Esophagus muscularis mucosa (tissue), 4 donors: ENCODE data around the gene ZNF41. TPM values are rescaled to one million over a fixed set of nuclear protein-coding genes. Genes with fewer than 3 reads are reported as not detected.
A peak's percentile ranks its signal among the peaks of the same experiment; 100 is the strongest.

ENCODE experiments used
- DNase-seq: peaks from one replicate; pipeline ENCODE4 v3.0.0-alpha.2; 2017; ENCODE audit errors: extremely low spot score
- H3K27ac ChIP-seq, 4 donors: fragments of 200-600 bp; sonication (generic); replicated peaks in 1 of 4; 1 replicate in 3 of 4; 2 replicates in 1 of 4; pipeline ENCODE4 v1.5.1; 2016 to 2019; ENCODE audit warnings: mild to moderate bottlenecking in 1 of 4
- H3K27me3 ChIP-seq, 4 donors: fragments of 200-600 bp; sonication (generic); one replicate each; pipeline versions ENCODE4 v1.5.1 to v1.6.0; 2016 to 2019
- H3K36me3 ChIP-seq, 4 donors: fragments of 200-600 bp; sonication (generic); one replicate each; pipeline ENCODE4 v1.5.1; 2016 to 2019
- H3K4me1 ChIP-seq, 4 donors: fragments of 200-600 bp; sonication (generic); one replicate each; pipeline ENCODE4 v1.5.1; 2016 to 2019
- H3K4me3 ChIP-seq, 4 donors: fragments of 200-600 bp; sonication (generic); 1 replicate in 2 of 4; 2 replicates in 2 of 4; pipeline ENCODE4 v1.5.1; 2016 to 2019; ENCODE audit warnings: mild to moderate bottlenecking in 4 of 4, moderate library complexity in 1 of 4
- H3K9me3 ChIP-seq, 4 donors: fragments of 200-600 bp; sonication (generic); 1 replicate in 3 of 4; 2 replicates in 1 of 4; pipeline ENCODE4 v1.5.1; 2016 to 2019
- EP300 ChIP-seq: sonication (generic); formaldehyde crosslinking; IDR thresholded peaks from one replicate; pipeline ENCODE4 v1.6.1; 2017; ENCODE audit warnings: antibody characterized with exemption
- POLR2A ChIP-seq: fragments of 450-650 bp; IDR thresholded peaks from one replicate; pipeline ENCODE4 v1.6.1; 2017; ENCODE audit warnings: antibody characterized with exemption, moderate library complexity, mild to moderate bottlenecking, low read depth
- POLR2AphosphoS5 ChIP-seq, 2 donors: sonication (generic); formaldehyde crosslinking; IDR thresholded peaks; one replicate each; pipeline ENCODE4 v1.6.1; 2017; ENCODE audit warnings: antibody characterized with exemption in 2 of 2
- WGBS: methylation state at CpG from one replicate; pipeline ENCODE4 v1.1.5; 2018; 5-methylcytosine and 5-hydroxymethylcytosine counted together
- intact Hi-C: fragments of 100-400 bp; cut with DNase I; formaldehyde crosslinking; loops from one replicate; pipeline ENCODE4 v1.15.1; 2023
- total RNA-seq, 4 donors: library from RNA; depleted of rRNA; stranded (reverse); fragments of >200 nt; gene quantifications; one replicate each; pipeline versions ENCODE4 v1.1.0 to v1.2.1, GENCODE V29; 2016
- TF ChIP-seq, protein P1 (sequence below), 3 experiments: fragments of 200-600 bp in 2 of 3; fragments of 450-650 bp in 1 of 3; sonication (generic) in 2 of 3; IDR thresholded peaks; one replicate each; pipeline ENCODE4 v1.5.1; 2017 to 2019; ENCODE audit warnings: antibody characterized with exemption in 3 of 3, mild to moderate bottlenecking in 2 of 3, moderate library complexity in 1 of 3

Gene ZNF41
- total RNA-seq, 4 donors from 2014 or later: 7.5 to 9.0 (median 7.6) TPM

DNA sequence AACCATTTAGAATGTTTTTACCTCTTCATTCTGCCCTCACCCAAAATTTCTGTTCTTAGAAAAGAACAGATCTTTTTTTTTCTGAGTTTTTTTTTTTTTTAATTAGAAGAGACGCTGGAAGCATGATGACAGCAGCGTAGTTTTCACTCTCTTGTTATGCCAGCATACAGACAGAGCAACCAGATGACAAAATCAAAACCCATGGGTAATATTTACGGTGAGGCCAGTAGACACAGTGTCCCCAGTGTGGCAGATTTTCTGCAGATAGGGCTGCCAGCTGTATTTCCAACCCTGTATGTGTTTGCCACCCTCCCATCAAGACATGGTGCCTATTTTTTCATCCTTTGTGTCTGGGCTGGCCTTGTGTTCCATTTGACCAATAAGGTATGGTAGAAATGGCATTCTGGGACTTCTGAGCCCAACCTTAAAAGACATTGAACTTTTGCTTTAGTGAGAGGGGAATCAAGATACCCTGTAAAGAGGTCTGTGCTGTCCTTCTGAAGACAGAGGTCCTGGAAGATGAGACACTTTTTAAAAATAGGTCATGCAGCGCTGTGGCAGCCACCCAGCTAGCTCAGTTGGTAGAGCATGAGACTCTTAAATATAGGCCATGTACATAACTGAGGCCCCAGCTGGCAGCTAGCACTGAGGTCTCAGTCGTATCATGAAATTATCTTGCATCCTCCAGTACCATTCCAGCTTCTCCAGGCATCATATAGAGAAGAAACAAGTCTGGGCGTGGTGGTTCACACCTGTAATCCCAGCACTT, 6.7 kb upstream of the ZNF41 start:
- Histone ChIP-seq H3K36me3 (no peaks in the 10 kb centered on the region), H3K27ac (no peak overlapping the region), H3K4me1 (peaks cover 0 to 9% (median under 1%) of the 10 kb centered on the region in 4 donors), H3K4me3 (no peak overlapping the region), H3K9me3 (peaks cover 0 to 5% (median 0%) of the 10 kb centered on the region in 4 donors), H3K27me3 (no peaks in the 10 kb centered on the region)
- intact Hi-C loops: no loop called here
- DNase-seq: no peak
- WGBS: 88% methylated on average over 6 of the region's 6 CpGs
- TF ChIP-seq POLR2AphosphoS5 (IDR thresholded peaks at IDR 0.05) (no peak), EP300 (no peak), POLR2A (no peak)
- TF ChIP-seq, protein P1, sequence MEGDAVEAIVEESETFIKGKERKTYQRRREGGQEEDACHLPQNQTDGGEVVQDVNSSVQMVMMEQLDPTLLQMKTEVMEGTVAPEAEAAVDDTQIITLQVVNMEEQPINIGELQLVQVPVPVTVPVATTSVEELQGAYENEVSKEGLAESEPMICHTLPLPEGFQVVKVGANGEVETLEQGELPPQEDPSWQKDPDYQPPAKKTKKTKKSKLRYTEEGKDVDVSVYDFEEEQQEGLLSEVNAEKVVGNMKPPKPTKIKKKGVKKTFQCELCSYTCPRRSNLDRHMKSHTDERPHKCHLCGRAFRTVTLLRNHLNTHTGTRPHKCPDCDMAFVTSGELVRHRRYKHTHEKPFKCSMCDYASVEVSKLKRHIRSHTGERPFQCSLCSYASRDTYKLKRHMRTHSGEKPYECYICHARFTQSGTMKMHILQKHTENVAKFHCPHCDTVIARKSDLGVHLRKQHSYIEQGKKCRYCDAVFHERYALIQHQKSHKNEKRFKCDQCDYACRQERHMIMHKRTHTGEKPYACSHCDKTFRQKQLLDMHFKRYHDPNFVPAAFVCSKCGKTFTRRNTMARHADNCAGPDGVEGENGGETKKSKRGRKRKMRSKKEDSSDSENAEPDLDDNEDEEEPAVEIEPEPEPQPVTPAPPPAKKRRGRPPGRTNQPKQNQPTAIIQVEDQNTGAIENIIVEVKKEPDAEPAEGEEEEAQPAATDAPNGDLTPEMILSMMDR (IDR thresholded peaks at IDR 0.05): no peak

DNA sequence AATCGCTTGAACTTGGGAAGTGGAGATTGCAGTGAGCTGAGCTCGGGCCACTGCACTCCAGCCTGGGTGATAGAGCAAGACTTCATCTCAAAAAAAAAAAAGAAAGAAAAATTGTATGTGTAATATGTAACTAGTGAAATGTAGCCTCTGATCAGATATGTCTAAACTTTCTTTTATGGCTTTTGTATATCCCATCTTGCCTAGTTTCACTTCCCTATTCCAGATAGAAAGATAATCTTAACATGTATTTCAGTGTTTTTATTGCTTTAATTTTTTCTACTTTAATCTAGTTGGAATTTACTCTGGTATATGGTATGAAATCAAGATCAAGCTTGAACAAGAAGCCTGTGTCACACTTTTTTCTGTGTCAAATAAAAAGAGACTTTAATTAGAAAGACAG, 1.9 kb upstream of the ZNF41 start:
- Histone ChIP-seq H3K36me3 (no peaks in the 10 kb centered on the region), H3K4me1 (peaks cover 0 to 22% (median 13%) of the 10 kb centered on the region in 4 donors), H3K9me3 (peaks cover 0 to 8% (median 0%) of the 10 kb centered on the region in 4 donors), H3K4me3 (no peak overlapping the region), H3K27me3 (no peaks in the 10 kb centered on the region), H3K27ac (no peak overlapping the region)
- no peak for DNase-seq
- WGBS: 69% methylated on average over 2 of the region's 2 CpGs
- intact Hi-C loops: loop anchor here (5.0 kb wide), 1 partner anchor 37 kb away; no protein-coding TSS in a partner anchor
- TF ChIP-seq EP300 (no peak), POLR2A (no peak), POLR2AphosphoS5 (IDR thresholded peaks at IDR 0.05) (no peak)
- TF ChIP-seq, protein P1 (IDR thresholded peaks at IDR 0.05): no peak

DNA sequence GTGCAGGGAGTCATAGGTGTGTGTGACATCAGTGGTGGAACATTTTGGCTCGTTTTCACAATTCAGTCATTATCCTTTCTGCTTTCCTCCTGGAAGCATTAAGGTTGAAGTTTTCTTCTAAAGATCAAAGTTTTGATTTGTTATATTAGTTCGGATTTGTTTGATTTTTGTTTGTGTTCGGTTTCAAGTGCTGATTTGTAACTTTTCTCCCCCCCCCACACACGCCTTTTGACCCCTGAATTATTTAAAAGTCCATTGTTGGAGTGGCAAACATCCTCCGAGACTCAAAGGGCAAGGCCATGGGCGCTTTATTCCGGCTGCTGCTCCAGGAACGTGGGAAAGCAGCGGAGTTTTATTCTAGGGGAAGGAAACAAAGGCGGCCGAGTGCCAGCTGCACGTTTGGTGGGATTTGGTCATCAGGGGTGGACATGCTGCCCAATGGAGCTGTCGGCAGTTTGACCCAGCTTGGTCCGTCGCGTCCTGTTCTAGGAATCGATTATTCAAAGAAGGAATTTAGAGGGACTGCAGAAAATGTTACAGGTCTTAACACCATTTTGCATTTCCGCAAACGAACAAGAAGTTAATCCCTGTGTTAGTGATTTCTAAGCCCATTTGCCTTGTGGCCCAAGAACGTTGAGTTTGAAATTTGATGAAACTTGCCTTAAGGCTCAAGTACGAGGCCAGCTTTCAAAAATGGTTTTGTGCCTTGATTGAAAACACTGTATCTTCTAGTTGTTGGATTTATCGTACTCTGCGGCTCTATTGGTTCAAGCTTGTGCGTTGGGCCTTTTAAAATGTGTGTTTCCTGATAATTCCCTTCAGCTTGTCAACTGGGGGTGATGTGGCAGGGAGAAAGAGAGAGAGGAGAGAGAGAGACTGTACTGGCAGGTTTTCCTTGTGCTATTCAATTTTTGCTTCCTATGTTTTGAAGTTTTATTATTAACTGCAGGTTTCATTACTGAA, 565 bp upstream of the ZNF41 start:
- Histone ChIP-seq H3K4me3 (peak overlapping the region; percentile 71 to 88 (median 80)), H3K9me3 (peaks cover 0 to 8% (median 0%) of the 10 kb centered on the region in 4 donors), H3K27ac (peak overlapping the region; percentile 92 to 98 (median 95)), H3K27me3 (no peaks in the 10 kb centered on the region), H3K36me3 (no peaks in the 10 kb centered on the region), H3K4me1 (peaks cover 0 to 29% (median 15%) of the 10 kb centered on the region in 4 donors)
- TF ChIP-seq POLR2AphosphoS5 (IDR thresholded peaks at IDR 0.05): no peak
- no peak for TF ChIP-seq EP300
- TF ChIP-seq, protein P1 (IDR thresholded peaks at IDR 0.05): no peak
- TF ChIP-seq POLR2A: no peak
- no peak for DNase-seq
- intact Hi-C loops: loop anchor here (5.0 kb wide), 1 partner anchor 39 kb away; no protein-coding TSS in a partner anchor
- WGBS: 33% methylated on average over 24 of the region's 24 CpGs

DNA sequence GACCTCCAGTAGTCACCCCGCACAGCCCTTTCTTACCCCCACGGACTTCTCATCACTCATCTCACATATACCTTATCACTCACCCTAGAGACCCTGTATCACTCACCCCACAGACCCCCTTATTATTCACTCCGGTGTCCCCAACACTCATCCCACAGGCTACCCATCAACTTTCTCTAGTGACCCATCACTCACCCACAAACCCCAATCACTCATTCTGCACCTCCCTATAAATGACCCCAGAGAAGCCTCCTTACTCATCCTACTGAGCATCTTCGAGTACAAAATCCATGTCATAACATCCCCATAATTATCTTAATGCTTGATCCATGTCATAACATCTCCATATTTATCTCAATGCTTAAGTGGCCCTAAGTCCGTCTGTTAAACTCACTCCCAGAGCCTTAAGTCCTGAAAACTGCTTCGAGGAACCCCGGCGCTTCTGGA, 934 bp downstream of the ZNF41 start:
- Histone ChIP-seq H3K27ac (peak overlapping the region; percentile 92 to 98 (median 95)), H3K4me1 (peaks cover 0 to 29% (median 15%) of the 10 kb centered on the region in 4 donors), H3K9me3 (peaks cover 0 to 8% (median 0%) of the 10 kb centered on the region in 4 donors), H3K4me3 (peak overlapping the region; percentile 71 to 88 (median 80)), H3K36me3 (no peaks in the 10 kb centered on the region), H3K27me3 (no peaks in the 10 kb centered on the region)
- 38% methylated on average over 8 of the region's 8 CpGs for WGBS
- intact Hi-C loops: loop anchor here (5.0 kb wide), 1 partner anchor 40 kb away; no protein-coding TSS in a partner anchor
- no peak for TF ChIP-seq POLR2AphosphoS5 (IDR thresholded peaks at IDR 0.05)
- DNase-seq: no peak
